NCI-H446 (cell line): ENCODE data around the gene TSPAN17.

Source experiments
- DNase-seq, 2 experiments: peaks; one replicate each; lab custom pipeline; 2025; lab: John Stamatoyannopoulos, UW

TSPAN17 gene

GRCh38 chr5:176660530-176660859 lies 13.2 kb downstream of the TSPAN17 start:
- no peak for DNase-seq

- DNase-seq: peak; percentile 72 to 91
Observed at GRCh38 chr5:176660860-176661641, 13.8 kb downstream of the TSPAN17 start.

GRCh38 chr5:176661676-176662075 lies 14.4 kb downstream of the TSPAN17 start:
- DNase-seq: no peak

- DNase-seq: no peak
Observed at GRCh38 chr5:176662371-176663333, 15.4 kb downstream of the TSPAN17 start.

GRCh38 chr5:176663566-176663965 lies 16.3 kb downstream of the TSPAN17 start:
- no peak for DNase-seq

- DNase-seq: no peak
Observed at GRCh38 chr5:176664479-176664878, 17.2 kb downstream of the TSPAN17 start.

GRCh38 chr5:176664886-176665285 lies 17.6 kb downstream of the TSPAN17 start:
- DNase-seq: no peak

- DNase-seq: no peak
Observed at GRCh38 chr5:176665517-176665916, 18.2 kb downstream of the TSPAN17 start.

- DNase-seq: no peak
Observed at GRCh38 chr5:176667637-176668036, 20.4 kb downstream of the TSPAN17 start.

GRCh38 chr5:176670449-176670848 lies 23.2 kb downstream of the TSPAN17 start:
- peak in 1 of 2 experiments; percentile 63 for DNase-seq

GRCh38 chr5:176671399-176671798 lies 24.1 kb downstream of the TSPAN17 start:
- DNase-seq: no peak

GRCh38 chr5:176671890-176672747 lies 24.8 kb downstream of the TSPAN17 start:
- DNase-seq: no peak

GRCh38 chr5:176673651-176674583 lies 26.6 kb downstream of the TSPAN17 start:
- DNase-seq: no peak

GRCh38 chr5:176674799-176675198 lies 27.5 kb downstream of the TSPAN17 start:
- no peak for DNase-seq

GRCh38 chr5:176675676-176676360 lies 28.5 kb downstream of the TSPAN17 start:
- peak; percentile 28 to 54 for DNase-seq

GRCh38 chr5:176676361-176676824 lies 29.1 kb downstream of the TSPAN17 start:
- DNase-seq: no peak

- peak; percentile 90 to 97 for DNase-seq
Observed at GRCh38 chr5:176677209-176677939, 30.1 kb downstream of the TSPAN17 start.

GRCh38 chr5:176678584-176678983 lies 31.3 kb downstream of the TSPAN17 start:
- peak in 1 of 2 experiments; percentile 43 for DNase-seq
